CD4-positive, alpha-beta T cell (primary cell): ENCODE data around the gene TBC1D22A. TPM values are rescaled to one million over a fixed set of nuclear protein-coding genes. Genes with fewer than 3 reads are reported as not detected.

ENCODE experiments used
- ATAC-seq: fragments of 200-7000 bp; cut with Tn5 transposase; one replicate; pipeline ENCODE4 v1.10.0; 2022; ENCODE audit warnings: mild to moderate bottlenecking; ENCODE audit not compliant: poor library complexity
- CTCF ChIA-PET: fragments of 350-600 bp; sonication (Branson Sonifier 250); formaldehyde crosslinking; loops from one replicate; lab custom pipeline; 2021; ENCODE audit warnings: antibody characterized with exemption, inconsistent platforms; lab: Charles Lee
- POLR2A ChIA-PET: fragments of 350-600 bp; sonication (Branson Sonifier 250); formaldehyde crosslinking; loops from one replicate; lab custom pipeline; 2021; ENCODE audit warnings: antibody characterized with exemption, inconsistent platforms; lab: Charles Lee
- DNase-seq, 14 experiments: peaks; one replicate each; pipeline ENCODE4 v3.0.0-alpha.2; 2013 to 2020; ENCODE audit warnings: mixed read lengths in 2 of 14
- H3K27ac ChIP-seq, 2 donors: one replicate each; pipeline versions ENCODE4 v1.5.1 to v1.7.0; 2013; ENCODE audit warnings: low read length in 2 of 2, low read depth in 1 of 2, mild to moderate bottlenecking in 1 of 2
- H3K27me3 ChIP-seq, 2 experiments: 1 replicate in 1 of 2; 2 replicates in 1 of 2; pipeline versions ENCODE4 v1.6.1 to v1.7.0; 2013; ENCODE audit warnings: low read length in 2 of 2, control low read depth in 1 of 2, mild to moderate bottlenecking in 1 of 2, moderate library complexity in 1 of 2; ENCODE audit not compliant: insufficient read depth in 2 of 2, control insufficient read depth in 1 of 2
- H3K36me3 ChIP-seq: one replicate; pipeline ENCODE4 v1.6.1; 2013; ENCODE audit warnings: low read length, control low read depth; ENCODE audit not compliant: insufficient read depth
- H3K4me1 ChIP-seq: one replicate; pipeline ENCODE4 v1.6.1; 2013; ENCODE audit warnings: low read length, control low read depth; ENCODE audit not compliant: insufficient read depth
- H3K4me3 ChIP-seq: one replicate; pipeline ENCODE4 v1.5.1; 2013; ENCODE audit warnings: mild to moderate bottlenecking, low read length, moderate library complexity
- H3K9me3 ChIP-seq, 2 experiments: 1 replicate in 1 of 2; 2 replicates in 1 of 2; pipeline versions ENCODE4 v1.6.1 to v1.7.0; 2013; ENCODE audit warnings: low read length in 2 of 2, mild to moderate bottlenecking in 2 of 2, control low read depth in 1 of 2, moderate library complexity in 1 of 2; ENCODE audit not compliant: control insufficient read depth in 1 of 2, insufficient read depth in 1 of 2
- H3K27ac Mint-ChIP-seq: one replicate; pipeline ENCODE4 v1.8.0; 2020; ENCODE audit warnings: mixed read lengths
- H3K27me3 Mint-ChIP-seq: one replicate; pipeline ENCODE4 v1.8.0; 2021; ENCODE audit warnings: mixed read lengths
- H3K36me3 Mint-ChIP-seq: one replicate; pipeline ENCODE4 v1.8.0; 2021; ENCODE audit warnings: low read depth, mixed read lengths
- H3K4me1 Mint-ChIP-seq: one replicate; pipeline ENCODE4 v1.8.0; 2021; ENCODE audit warnings: low read depth, mixed read lengths
- H3K4me3 Mint-ChIP-seq: one replicate; pipeline ENCODE4 v1.8.0; 2020; ENCODE audit warnings: mild to moderate bottlenecking, mixed read lengths
- H3K9me3 Mint-ChIP-seq: one replicate; pipeline ENCODE4 v1.8.0; 2020; ENCODE audit warnings: mixed read lengths
- intact Hi-C, 2 experiments: fragments of 100-400 bp; cut with DNase I in 1 of 2; cut with micrococcal nuclease in 1 of 2; formaldehyde crosslinking; loops; one replicate each; pipeline versions ENCODE4 v1.15.1 to v1.9.0; 2023 to 2025; cut with DNase I, micrococcal nuclease
- total RNA-seq, 174 experiments: library from RNA in 2 of 174; stranded (reverse) in 2 of 174; gene quantifications; one replicate each; pipeline ENCODE4 v1.2.3 and lab custom pipeline; 2021 to 2026
- TF ChIP-seq, protein P1 (sequence below): fragments of 200-600 bp; IDR thresholded peaks from one replicate; pipeline ENCODE4 v1.8.0; 2022; ENCODE audit warnings: antibody characterized with exemption, mild to moderate bottlenecking

The TBC1D22A gene
- total RNA-seq, 2 experiments from 2014 or later: 27.1 to 31.7 TPM

DNA sequence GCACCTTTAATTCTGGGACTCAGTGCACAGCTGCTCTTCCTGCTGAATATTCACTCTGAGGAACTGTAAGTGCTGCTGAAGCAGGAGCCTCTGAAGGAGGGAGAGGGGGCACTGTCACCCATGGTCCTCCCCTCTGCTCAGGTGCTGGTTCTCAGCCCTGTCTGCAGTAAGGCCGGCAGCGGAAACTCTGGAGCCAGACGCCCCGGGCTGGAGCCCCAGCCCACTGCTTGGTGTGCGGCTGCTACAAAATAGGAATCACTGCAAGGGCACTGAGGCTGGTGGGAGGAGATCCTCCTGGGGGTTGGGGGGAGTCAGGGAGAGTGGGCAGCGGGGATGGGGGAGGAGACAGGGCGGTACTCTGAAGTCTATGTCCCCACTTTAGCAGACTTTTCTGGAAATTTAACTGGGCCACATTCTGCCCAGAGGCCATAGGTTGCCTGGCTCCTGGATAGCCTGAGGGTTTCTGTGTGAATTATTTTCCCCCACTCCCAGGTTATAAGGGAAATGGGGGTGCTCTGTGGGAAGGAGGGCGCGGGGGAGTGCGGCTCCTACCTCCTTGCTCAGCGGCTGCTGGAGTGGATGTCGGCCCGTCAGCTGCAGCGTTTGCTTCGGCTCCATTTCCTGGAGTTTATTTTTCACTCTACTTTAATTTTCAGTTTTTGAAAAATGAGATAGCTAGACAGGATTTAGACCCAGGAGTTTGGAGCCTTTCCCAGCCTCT is 33.6 kb downstream of the TBC1D22A start:
- H3K4me3 ChIP-seq: no peak overlapping the region
- H3K36me3 ChIP-seq: peaks cover 83% of the 10 kb centered on the region
- Mint-ChIP-seq H3K36me3 (peaks cover 66% of the 10 kb centered on the region), H3K9me3 (no peaks in the 10 kb centered on the region), H3K4me1 (peaks cover 41% of the 10 kb centered on the region), H3K4me3 (no peak overlapping the region), H3K27ac (peak overlapping the region; percentile 71), H3K27me3 (no peaks in the 10 kb centered on the region)
- intact Hi-C loops: no loop called here
- TF ChIP-seq, protein P1, sequence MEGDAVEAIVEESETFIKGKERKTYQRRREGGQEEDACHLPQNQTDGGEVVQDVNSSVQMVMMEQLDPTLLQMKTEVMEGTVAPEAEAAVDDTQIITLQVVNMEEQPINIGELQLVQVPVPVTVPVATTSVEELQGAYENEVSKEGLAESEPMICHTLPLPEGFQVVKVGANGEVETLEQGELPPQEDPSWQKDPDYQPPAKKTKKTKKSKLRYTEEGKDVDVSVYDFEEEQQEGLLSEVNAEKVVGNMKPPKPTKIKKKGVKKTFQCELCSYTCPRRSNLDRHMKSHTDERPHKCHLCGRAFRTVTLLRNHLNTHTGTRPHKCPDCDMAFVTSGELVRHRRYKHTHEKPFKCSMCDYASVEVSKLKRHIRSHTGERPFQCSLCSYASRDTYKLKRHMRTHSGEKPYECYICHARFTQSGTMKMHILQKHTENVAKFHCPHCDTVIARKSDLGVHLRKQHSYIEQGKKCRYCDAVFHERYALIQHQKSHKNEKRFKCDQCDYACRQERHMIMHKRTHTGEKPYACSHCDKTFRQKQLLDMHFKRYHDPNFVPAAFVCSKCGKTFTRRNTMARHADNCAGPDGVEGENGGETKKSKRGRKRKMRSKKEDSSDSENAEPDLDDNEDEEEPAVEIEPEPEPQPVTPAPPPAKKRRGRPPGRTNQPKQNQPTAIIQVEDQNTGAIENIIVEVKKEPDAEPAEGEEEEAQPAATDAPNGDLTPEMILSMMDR: no peak
- ChIA-PET POLR2A (no interaction called here), CTCF (interaction anchor here (0.6 to 1.6 kb wide), 3 partner anchors 7 to 83 kb away, joined by 3 to 8 read pairs (median 5); no protein-coding TSS in a partner anchor)
- no peak for ATAC-seq
- no peak for DNase-seq
- H3K4me1 ChIP-seq: peaks cover 32% of the 10 kb centered on the region
- H3K27me3 ChIP-seq: no peaks in the 10 kb centered on the region
- H3K27ac ChIP-seq: no peak overlapping the region
- H3K9me3 ChIP-seq: no peaks in the 10 kb centered on the region

DNA sequence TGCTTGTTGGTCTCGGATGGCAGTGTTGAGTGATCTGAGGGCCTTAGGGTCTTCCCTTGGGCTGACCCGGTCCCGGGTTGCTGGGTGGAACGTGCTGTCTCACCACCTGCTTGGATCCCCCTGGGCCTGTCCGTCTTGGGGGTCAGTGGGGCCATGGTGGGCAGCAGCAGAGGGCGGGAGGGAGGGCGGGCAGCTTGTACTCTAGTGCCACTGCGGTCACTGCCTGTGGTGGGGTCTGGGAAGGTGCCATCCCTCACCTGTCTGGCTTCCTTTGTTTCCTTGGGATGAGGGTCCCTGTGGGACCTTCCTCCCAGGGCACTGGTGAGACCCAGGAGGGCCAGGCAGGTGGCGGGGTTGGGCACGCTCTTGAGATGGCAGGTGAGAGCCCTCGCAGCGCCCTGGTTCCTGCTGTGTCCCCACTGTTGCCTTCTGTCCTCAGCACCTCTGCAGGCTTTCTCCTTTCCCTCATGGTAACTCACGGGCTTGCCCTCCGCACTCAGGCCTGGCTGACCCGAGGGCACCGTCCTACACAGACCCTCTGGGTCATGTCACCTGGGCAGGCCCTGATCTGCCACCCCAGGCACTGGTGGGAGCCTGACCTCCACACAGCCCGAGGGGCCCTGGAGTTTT is 34.2 kb downstream of the TBC1D22A start:
- H3K27ac Mint-ChIP-seq: peak overlapping the region; percentile 84
- H3K9me3 Mint-ChIP-seq: no peaks in the 10 kb centered on the region
- Histone ChIP-seq H3K36me3 (peaks cover 88% of the 10 kb centered on the region), H3K27ac (no peak overlapping the region), H3K9me3 (no peaks in the 10 kb centered on the region), H3K4me1 (peaks cover 25% of the 10 kb centered on the region), H3K4me3 (no peak overlapping the region), H3K27me3 (no peaks in the 10 kb centered on the region)
- H3K4me1 Mint-ChIP-seq: peaks cover 40% of the 10 kb centered on the region
- TF ChIP-seq, protein P1: no peak
- ATAC-seq (no peak), DNase-seq (no peak)
- H3K36me3 Mint-ChIP-seq: peaks cover 66% of the 10 kb centered on the region
- ChIA-PET CTCF (interaction anchor here (1.6 kb wide), 1 partner anchor 38 kb away, joined by 5 read pairs; no protein-coding TSS in a partner anchor), POLR2A (no interaction called here)
- H3K27me3 Mint-ChIP-seq: no peaks in the 10 kb centered on the region
- intact Hi-C loops: no loop called here
- no peak overlapping the region for H3K4me3 Mint-ChIP-seq

DNA sequence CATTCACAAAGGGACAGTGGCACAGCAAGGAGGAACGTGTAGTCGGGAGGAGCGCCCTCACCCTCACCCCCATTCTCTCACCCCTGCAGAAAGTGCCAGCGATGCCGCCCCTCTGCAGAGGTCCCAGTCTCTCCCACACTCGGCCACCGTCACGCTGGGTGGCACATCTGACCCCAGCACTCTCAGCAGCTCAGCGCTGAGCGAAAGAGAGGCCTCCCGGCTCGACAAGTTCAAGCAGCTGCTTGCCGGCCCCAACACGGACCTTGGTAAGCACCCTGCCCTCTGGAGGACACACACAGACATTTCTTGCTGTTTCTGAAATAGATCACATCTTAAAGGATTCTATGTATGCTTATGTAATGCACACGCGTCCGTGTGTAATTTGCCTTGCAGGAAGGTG is 34.9 kb downstream of the TBC1D22A start:
- no peaks in the 10 kb centered on the region for H3K27me3 ChIP-seq
- Mint-ChIP-seq H3K27me3 (no peaks in the 10 kb centered on the region), H3K4me1 (peaks cover 40% of the 10 kb centered on the region), H3K9me3 (no peaks in the 10 kb centered on the region), H3K4me3 (no peak overlapping the region), H3K36me3 (peaks cover 64% of the 10 kb centered on the region), H3K27ac (peak overlapping the region; percentile 84)
- ChIA-PET POLR2A (no interaction called here), CTCF (no interaction called here)
- intact Hi-C loops: no loop called here
- TF ChIP-seq, protein P1: no peak
- peaks cover 19% of the 10 kb centered on the region for H3K4me1 ChIP-seq
- no peak for DNase-seq
- peaks cover 93% of the 10 kb centered on the region for H3K36me3 ChIP-seq
- no peaks in the 10 kb centered on the region for H3K9me3 ChIP-seq
- no peak overlapping the region for H3K27ac ChIP-seq
- no peak for ATAC-seq
- no peak overlapping the region for H3K4me3 ChIP-seq
